OCI-LY7 (cell line): Measurements from ENCODE around the gene TADA2B.

Experiments
- EZH2phosphoT487 ChIP-seq: fragments of 200-600 bp; sonication (generic); IDR thresholded peaks from 2 replicates; pipeline ENCODE4 v1.6.1; 2018; ENCODE audit warnings: low read depth, borderline replicate concordance, mild to moderate bottlenecking, mixed run types, antibody characterized with exemption, low read length, moderate library complexity, mixed read lengths
- TF ChIP-seq, protein P1 (sequence below): fragments of 200-600 bp; sonication (generic); conservative IDR thresholded peaks from 2 replicates; pipeline ENCODE4 v1.5.1; 2014; ENCODE audit warnings: mild to moderate bottlenecking, antibody characterized with exemption, low read length, moderate library complexity, mixed read lengths

DNA sequence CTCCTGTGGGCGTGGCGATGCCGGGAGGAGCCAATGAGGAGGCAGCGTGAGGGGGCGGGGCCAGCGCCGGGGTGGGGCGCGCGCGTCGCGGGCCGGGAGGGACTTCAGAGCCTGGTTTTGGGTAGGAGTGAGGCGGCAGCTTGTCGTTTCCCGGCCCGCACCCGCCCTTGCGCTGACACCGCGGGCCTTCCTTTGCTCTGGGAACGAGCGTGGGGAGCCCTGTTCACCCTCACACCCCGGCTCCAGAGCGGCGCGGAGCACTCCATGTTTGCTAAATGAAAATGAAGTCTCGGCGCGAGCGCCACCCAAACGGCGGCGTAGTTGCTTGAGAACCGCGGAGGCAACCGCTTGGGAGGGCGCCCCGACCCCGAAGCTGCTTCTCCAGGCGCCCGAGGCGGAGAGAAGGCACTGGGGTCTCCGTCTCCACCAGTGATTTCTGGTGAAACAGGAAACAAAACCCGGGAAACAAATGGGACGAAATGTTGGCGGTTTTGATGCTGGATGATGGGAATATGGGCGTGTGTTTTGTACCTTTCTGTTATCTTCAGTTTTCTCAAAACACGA lies 25.2 kb downstream of the TADA2B start:
- TF ChIP-seq, protein P1, sequence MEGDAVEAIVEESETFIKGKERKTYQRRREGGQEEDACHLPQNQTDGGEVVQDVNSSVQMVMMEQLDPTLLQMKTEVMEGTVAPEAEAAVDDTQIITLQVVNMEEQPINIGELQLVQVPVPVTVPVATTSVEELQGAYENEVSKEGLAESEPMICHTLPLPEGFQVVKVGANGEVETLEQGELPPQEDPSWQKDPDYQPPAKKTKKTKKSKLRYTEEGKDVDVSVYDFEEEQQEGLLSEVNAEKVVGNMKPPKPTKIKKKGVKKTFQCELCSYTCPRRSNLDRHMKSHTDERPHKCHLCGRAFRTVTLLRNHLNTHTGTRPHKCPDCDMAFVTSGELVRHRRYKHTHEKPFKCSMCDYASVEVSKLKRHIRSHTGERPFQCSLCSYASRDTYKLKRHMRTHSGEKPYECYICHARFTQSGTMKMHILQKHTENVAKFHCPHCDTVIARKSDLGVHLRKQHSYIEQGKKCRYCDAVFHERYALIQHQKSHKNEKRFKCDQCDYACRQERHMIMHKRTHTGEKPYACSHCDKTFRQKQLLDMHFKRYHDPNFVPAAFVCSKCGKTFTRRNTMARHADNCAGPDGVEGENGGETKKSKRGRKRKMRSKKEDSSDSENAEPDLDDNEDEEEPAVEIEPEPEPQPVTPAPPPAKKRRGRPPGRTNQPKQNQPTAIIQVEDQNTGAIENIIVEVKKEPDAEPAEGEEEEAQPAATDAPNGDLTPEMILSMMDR, result peak; percentile 45; the same call in 1 of the 2 replicates
- no peak for TF ChIP-seq EZH2phosphoT487
